Activated T-cell treated with anti-CD3 and anti-CD28 coated beads for 4 hours (primary cell): ENCODE measurements around the gene NAT16.
"Not testable (repeated sequence)": the region's sequence is repeated elsewhere in the genome, so short reads cannot be mapped to it uniquely, and the experiment has no call there.

ENCODE experiments used
- DNase-seq: peaks from one replicate; pipeline ENCODE4 v3.0.0-alpha.2; 2020

Gene NAT16

DNA sequence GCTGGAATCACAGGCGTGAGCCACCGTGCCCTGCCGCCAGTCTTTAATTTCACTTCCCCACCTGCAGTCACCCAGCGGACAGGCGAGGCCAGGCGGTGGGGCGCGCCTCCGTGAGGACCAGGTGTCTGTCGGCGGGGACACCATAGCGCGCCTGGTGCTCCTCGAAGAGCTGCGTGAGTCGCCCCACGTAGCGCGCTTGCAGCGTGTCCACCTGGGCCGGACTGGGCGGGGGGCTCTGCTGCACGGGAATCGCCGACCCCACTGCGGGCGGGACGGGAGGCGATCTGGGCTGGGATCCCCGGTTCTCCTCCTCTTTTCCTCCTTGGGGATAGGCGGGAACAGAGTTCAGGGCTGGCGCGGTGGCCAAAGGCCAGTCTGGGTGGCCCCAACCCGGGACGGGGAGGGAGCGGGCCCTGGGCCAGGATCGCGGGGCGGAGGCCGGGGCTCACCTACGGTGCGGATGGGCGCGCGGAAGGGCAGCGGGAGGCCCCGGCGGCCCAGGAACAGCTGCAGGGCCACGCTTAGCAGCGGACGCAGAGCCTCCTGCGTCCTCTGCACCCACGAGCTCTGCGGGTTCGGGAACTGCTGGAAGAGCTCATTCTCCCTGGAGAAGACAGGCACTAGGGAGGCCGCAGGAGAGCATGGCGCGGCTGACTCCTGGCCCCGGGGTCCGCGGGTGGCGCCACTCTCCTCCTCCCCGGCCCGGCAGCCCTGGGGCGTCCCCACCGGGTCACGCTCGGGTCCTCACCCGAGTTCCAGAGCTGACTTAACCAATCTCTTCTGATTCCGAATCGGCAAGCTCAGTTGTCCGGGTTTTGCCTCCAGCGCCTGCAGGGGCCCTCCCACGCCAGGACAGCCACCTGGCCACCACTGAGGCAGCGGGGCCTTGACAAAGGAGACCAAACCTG lies 21.9 kb upstream of the NAT16 start:
- DNase-seq: no peak

DNA sequence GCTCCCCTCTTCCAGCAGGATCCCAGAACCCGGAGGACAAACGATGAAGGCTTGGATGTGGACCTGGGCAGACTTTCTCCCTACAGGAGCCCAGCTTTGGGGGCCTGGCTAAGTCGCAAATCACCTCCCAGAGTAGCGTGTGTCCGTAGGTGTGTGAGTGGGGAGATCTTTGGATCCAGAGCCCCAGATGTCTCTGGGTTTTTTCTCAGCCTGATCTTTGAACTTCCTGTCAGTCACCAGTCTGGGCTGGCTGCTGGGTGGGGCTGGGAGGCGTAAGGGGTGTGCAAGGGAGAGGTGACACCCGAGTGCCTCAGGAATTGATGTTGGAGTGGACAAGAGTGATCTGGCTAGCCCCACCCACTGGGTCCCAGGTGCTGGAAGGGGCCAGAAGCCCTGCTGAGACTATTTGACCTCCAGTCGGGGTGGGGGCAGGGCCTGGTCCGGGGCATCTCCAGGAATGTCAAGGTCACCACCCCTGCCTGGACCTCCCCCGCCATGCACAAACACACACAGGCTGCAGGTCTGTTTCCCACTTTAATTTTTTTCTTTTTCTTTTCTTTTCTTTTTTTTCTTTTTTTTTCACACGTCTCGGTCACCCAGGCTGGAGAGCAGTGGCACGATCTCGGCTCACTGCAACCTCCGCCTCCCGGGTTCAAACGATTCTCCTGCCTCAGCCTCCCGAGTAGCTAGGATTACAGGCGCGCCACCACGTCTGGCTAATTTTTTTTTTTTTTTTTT lies 20.9 kb upstream of the NAT16 start, which contains the start of gene MOGAT3:
TSS of gene MOGAT3 (minus strand) at position 175 of the 738 bp plus-strand sequence. CDS start 182 bp downstream, outside the sequence.
- no peak for DNase-seq

DNA sequence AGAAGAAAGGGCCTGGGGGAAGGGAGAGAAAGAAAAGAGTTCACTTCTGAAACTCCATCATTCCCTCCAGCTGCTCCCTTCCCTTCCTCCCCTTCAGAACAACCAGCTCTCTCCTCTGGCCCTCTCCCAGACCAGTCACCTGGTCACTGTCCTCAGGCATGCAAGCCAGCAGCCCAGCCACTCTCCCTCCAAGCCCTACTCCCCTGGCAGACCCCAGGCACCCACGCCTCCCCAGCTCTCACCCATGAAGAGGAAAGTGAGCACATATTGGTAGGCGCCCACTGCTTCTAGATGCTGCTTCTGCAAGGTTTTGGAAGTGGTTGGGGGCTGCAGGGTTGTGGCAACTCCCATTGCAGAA lies 20.4 kb upstream of the NAT16 start:
- no peak for DNase-seq

DNA sequence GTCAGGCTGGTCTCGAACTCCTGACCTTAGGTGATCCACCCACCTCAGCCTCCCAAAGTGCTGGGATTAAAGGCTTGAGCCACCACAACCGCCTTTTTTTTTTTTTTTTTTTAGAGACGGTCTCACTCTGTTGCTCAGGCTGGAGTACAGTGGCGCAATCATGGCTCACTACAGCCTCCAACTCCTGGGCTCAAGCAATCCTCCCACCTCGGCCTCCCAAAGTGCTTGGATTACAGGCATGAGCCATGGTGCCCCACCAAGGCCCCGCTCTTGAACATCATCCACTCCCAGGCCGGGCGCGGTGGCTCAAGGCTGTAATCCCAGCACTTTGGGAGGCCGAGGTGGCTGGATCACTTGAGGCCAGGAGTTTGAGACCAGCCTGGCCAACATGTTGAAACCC lies 19.4 kb upstream of the NAT16 start:
- DNase-seq: not testable (repeated sequence)

DNA sequence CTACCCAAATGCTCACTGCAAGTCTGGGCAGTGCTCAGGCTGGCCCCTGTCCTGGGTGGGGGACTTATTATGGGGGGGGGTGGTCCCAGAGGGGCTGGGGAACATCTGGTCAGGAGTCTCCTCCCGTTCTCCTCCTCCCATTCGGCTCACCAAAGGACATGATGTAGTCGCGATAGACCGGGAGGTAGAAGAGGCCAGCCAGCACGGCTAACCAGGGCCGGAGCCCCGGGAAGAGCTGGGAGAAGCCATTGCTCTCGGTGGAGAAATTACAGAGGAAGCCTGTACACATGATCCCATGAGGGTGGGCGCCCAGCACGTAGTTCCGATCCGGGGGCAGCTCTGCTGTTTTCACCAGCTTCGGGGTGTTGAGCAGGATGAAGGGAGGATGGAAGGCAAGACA lies 18.4 kb upstream of the NAT16 start:
- no peak for DNase-seq

DNA sequence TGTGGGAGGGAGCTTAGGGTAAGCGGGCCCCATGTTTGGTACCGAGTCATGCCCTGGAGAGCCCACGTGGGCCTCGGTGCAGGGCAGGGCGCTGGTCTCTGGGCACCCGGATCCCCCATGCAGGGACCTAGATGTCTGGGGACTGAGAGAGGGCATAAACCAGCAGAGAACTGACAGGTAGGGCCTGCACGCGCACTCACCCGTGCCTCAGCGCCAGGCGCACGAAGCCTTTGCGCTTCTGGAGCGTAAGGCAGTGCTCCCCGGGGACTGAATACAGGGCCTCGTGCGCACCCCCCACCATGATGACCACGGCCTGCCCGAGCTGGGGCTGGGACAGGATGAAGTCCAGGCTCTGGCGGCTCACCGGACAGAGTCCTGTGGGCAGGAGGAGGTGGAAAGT lies 17.9 kb upstream of the NAT16 start:
- no peak for DNase-seq

DNA sequence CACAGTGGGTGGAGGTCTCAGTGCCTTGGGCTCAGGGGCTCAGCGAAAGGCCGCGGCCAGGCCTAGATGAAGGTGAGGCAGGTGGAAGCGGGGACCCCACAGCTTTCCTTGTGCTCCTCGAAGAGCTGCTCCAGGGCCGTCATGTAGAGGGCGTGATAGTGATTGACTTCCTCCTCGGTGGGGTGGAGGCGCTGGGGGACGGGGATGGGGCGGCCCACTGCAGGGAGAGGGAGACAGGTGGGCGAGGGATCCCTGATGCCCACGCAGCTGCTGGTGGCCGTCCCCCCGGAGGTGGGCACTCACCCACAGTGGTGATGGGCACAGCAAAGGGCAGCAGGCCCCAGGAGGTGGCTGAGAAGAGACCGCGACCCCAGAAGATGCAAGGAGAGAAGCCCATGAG lies 15.8 kb upstream of the NAT16 start:
- no peak for DNase-seq

DNA sequence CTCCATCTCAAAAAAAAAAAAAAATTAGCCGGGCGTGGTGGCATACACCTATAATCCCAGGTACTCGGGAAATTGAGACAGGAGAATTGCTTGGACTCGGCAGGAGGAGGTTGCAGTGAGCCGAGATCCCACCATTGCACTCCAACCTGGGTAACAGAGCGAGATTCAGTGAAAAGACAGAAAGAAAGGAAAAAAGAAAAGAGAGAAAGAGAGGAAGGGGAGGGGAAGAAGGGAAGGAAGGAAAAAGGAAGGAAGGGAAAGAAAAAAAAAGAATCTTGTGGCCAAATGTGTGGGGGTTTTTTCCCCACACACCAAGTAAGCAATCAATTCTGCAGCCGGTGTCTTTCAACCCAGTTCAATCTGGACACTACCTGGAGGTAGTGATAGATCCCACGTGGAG lies 9.0 kb upstream of the NAT16 start:
- no peak for DNase-seq

DNA sequence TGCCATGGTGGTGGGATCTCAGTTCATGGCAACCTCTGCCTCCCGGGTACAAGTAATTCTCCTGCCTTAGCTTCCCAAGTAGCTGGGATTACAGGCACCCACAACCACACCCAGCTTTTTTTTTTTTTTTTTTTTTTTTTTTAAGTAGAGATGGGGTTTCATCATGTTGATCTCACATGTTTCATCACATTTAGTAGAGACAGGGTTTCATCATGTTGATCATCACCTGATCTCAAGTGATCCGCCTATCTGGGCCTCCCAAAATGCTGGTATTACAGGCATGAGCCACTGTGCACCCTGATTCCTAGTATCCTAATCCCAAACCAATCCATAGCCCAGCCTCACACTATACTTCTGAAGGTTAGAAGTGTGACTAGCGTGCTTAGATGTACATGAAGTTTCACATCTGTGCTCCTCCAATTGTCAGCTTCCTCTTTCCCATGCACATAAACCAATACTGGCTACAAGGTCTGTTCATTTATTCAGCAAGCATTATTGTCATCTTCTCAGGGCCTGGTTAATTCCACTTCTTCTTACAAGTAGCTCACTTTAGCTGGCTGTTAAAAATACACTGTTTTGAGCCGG lies 6.8 kb upstream of the NAT16 start:
- DNase-seq: no peak

DNA sequence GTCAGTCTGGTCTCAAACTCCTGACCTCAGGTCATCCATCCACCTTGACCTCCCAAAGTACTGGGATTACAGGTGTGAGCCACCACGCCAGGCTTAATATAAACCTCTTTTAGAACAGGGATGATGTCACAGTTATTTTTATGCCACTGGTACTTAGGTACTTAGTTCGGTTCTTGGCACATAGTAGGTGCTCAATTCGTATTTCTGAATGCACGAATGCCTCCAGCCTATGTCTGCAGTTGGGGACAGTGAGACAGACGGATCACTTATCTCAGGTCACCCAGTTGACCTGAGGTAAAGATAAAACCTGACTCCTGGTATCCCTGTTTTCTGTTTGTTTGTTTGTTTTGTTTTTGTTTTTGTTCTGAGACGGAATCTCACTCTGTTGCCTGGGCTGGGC lies 6.1 kb upstream of the NAT16 start:
- DNase-seq: no peak

DNA sequence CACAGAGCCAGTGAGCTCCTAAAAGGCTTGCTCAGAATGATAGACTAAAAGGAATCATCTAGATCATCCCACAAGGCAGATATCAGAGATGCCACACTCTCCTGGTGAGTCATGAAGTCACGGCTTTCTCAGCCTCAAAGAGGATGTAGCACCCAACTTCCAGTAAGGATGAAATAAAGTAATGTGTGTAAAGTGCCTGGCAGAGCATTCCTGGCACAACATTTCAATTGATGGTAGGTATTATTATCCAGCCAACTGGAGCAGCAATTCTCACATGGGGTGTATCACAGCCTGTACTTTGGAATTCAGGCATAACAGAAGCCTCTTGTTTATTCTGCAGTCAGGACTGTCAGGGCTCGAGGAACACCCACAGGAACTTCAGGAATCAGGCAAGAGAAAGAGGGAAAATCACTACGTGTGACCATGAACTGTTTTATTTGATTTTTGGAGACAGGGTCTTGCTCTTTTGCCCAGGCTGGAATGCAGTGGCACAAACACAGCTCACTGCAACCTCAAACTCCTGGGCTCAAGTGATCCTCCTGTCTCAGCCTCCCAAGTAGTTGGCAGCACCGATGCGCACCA lies 5.3 kb upstream of the NAT16 start:
- DNase-seq: no peak

DNA sequence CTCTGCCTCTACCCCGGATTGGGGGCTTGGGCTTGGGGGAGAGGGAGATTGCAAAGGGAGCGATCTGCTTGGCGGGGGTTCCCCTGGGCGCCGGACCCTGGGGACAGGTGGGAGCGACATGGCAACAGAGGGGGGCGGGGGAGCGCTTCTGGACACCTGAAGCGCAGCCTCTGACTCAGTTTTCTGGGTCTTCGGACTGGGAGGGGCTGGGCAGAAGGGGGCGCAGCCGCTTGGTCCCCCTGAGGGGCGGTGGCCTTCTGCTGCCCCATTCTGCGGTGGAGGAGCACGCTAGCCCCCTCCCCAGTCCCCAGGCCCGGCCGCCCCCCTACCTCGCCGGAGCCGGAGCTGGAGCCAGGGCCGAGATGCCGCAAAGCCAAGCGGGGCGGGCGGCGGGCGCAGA lies 380 bp downstream of the NAT16 start:
- no peak for DNase-seq

DNA sequence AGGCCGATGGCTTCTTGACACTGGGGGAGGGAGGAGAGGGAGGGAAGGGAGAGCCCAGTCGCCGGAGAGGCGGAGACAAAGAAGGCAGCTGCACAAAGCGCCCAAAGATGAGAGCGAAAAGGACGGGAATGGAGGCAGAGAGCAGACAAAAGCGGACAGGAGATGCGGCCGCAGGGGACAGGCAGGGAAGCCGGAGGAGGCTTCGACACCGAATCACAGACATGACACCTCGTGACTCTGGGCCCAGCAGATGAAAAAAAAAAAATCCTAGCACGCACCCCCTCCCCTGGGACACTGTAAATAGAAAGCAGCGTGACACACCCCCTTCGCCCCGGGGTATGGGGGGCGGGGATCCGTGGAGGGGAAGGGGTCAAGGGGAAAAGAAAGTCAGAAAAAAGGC lies 976 bp downstream of the NAT16 start:
- DNase-seq: no peak

DNA sequence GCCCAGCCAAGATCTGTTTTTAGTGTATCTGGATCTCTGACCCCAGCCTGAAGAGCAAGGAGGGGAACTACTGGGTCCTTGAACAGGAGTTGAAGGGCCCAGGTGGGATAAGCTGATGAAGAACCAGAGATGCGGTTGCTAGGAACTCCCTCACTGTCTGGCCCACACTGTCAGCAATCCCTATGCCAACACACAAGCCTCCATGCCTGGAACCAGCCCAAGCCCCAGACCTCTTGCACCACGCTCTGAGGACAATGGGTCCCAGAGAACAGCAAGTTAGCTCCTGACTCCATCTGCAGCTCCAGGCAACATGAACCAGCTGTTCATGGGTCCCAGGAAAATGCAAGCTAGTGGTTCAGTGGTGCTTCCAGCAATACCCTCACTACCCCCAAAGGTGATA lies 2.4 kb downstream of the NAT16 start:
- DNase-seq: no peak

DNA sequence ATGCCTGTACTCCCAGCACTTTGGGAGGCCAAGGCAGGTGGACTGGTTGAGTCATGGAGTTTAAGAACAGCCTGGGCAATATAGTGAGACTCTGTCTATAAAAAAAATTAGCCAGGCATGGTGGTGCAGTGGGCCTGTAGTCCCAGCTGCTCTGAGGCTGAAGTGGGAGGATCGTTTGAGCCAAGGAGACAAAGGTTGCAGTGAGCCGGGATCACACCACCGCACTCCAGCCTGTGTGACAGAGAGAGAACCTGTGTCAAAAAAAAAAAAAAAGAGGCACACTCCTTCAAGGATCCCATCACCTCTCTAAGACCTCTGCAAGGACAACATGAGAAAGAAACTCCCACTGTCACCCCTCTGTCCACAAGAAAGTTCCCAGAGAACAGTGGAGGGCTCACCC lies 4.4 kb downstream of the NAT16 start:
- no peak for DNase-seq

DNA sequence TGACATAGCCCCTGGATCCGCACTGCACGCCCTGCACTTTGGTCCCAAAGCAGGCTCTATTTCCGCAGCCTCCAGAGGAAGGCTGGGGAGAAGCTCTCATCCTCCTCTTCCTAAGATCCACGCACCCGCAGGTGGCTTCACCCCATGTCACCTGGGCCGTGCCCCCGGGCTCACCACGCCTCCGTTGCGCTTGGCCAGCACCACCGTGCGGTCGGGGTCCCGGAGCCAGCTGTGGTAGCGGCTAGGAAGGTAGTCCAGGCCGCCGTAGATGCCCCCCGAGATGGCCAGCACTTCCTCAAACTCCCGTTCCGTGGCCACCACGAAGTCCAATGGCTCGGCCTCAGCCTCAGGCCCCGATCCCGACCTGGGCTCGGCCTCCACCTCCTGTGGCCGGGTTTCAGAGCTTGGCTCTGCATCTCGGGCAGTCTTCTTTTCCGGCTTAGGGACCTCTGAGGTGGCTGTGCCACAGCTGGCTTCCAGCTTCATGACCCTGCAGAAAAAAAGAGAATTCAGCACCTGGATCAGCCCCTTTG lies 5.7 kb downstream of the NAT16 start:
- no peak for DNase-seq

DNA sequence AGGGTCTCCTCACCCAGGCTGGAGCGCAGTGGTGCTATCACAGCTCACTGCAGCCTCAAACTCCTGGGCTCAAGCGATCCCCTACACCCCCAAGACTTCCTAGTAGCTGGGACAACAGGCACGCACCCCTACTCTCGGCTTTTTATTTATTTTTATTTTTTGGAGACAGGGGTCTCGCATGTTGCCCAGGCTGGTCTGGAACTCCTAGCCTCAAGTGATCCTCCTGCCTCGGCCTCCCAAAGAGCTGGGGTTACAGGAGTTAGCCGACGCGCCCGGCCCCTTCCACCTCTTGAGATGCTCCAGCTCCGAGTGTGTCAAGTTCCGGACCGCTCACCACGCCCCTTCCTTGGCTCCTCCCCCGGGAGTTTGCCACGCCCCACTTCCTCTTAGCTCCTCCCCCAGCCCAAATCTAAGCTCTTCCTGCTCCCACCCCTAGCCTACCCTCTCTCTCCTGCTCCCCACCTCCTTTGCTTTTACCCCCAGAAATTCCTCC lies 6.3 kb downstream of the NAT16 start:
- DNase-seq: peak; percentile 50

DNA sequence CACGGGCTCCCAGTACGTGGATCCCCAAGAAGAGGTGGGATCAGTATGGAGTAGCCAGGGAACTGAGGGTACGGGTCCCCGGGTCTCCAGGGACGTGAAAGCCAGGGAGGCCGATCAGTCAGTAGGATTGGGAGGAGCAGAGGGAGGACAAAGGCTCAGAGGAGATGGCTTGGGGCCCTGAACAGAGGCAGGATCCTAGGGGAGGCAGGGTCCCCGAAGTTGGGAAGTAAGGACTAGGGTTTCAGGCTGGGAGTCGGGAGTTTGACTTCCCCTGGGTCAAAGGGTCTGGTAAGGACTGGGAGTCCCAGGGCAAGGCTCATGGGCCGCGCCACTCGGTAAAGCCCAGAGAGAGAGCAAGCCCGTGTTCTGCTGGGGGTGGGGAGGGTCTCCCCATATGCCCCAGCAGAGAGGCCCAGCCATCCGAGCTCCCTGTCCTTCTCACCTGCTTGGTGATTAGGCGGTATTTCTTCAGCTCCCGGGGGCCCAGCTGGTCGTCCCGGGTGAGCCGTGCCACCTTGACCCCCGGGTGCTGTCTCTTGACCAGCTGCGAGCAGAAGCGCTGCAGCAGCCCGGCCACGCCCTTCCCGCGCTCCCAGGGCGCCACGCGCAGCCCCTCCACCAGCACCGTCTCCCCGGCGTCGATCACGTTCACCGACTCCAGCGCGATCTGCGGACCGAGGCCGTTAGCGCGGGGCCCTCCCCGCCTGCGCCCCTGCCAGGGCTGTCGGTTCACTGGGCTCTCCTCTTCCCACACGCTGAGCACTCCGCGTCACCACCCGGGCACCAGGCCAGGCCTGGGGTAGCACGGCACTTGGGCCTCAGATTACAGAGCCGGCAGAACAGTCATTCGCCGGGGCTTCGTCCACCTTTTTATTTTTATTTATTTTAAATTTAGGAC lies 7.0 kb downstream of the NAT16 start:
- no peak for DNase-seq

DNA sequence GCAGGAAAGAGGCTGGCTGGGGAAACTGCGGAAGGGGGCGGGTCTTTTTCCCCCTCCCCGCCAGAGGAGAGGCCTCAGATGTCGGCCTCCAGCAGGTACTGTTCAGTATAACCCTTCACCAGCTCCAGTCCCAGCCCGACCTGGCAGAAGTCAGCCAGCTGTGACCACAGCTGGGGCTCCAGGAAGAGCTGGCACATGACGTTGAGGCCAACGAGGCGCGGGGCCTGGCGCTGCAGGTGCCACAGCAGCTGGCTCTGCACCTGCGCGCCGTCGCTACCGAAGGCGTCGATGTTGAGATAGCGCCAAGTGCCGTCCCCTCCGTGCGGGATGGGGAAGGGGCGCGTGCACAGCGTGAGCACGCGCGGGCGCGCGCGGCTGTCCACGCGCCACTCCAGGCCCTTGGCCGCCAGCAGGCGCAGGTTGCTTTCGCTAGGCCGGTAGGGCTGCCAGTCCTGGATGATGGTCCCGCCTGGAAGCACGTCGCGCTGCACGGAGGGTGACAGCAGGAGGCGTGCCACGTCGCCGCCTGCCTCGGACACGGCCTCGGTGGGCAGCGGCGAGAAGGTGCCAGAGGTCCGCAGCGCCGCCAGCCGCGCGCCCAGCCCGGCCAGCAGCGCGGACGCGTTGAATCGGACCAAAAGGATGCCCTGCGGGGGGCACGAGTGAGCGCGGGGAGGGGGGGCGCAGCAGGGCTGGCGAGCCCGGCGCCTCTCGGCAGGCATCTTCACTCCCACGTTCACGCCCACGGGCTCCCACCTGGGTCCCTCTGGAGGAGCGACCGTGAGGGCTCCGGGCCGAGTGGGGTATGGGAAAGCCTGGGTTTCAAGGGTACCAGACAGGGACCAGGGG lies 7.9 kb downstream of the NAT16 start:
- DNase-seq: no peak

DNA sequence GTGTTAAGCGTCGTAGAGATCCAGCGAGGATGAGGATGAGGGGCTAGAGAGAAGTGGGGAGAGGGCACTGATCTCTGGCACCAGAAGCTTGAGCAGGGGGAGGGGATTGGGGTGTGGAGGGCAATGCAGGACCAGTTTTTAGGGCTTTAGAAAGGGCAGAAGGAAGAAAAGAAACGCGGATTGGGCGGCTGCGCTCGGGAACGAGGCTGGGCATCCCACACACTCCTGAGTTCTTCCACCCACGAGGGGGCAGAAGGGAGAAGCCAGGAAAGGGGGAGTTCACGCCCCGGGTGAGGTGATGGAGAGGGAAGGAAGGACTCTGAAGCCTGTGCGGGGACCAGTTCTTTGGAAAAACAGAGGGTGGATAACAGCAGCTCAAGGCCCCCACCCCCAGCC lies 8.7 kb downstream of the NAT16 start:
- no peak for DNase-seq
